ENCODE results near the gene TLR10. TPM values are rescaled to one million over a fixed set of nuclear protein-coding genes. Genes with fewer than 3 reads are reported as not detected.

The TLR10 gene
- polyA plus RNA-seq, 1 donor from 2014 or later = 0.14 TPM

DNA sequence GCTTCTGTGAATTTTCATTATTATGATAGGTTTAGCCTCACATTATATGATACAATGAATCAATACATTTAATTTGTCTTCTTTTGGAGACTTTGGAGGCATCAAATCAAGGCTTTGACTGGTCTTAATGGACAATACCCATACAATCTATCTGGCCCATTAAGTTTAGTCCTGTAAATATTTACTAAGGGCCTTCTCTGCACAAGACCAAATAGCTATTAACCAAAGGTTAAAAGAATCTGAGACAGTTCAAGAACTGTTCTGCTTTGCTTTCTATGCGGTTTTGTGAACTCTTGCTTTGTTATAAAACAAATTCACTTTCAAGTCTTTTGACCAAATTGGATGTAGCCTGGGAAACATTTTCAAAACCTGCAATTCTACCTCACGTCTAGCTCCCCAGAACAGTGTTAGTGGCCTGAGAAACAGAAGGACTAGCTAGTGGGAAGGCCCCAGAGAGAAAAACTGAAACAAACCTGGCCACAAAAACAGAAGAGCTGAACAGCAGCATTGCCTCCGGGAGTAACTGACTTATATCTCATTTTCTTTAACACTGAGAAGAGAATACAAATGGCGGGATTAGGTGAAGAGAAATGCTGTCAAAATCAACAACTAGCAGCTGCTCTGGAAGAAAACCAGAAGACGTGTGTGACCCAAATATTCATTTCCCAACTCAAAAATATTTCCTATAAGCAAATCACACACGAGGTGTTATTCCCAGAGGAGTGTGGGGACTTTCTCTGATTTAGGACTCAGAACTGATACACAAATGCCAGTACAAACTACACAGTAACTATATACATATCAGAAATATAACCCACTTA is 21.3 kb upstream of the TLR10 start:
- H3K4me2 ChIP-seq (ENCODE audit: low read length) = no peak overlapping the region
- H2AFZ ChIP-seq (ENCODE audit: low read depth, low read length) = no peak overlapping the region
- H3K27ac ChIP-seq (ENCODE audit: low read length) = no peak overlapping the region
- no peaks in the 10 kb centered on the region for H3F3A ChIP-seq (ENCODE audit: insufficient read depth, low read length, poor library complexity, severe bottlenecking)
- no peaks in the 10 kb centered on the region for H3K9me3 ChIP-seq (ENCODE audit: low read length)
- no peaks in the 10 kb centered on the region for H3K79me2 ChIP-seq (replicated peaks; ENCODE audit: insufficient read depth, low read length)
- TF ChIP-seq EP300 (conservative IDR thresholded peaks at IDR 0.05; ENCODE audit: poor library complexity, severe bottlenecking) (no peak), TAF1 (IDR thresholded peaks at IDR 0.05; ENCODE audit: low read depth) (no peak)
- H3K9me2 ChIP-seq (ENCODE audit: insufficient read depth, low read length) = no peaks in the 10 kb centered on the region
- no peaks in the 10 kb centered on the region for H4K20me1 ChIP-seq (ENCODE audit: insufficient read depth)
- H3K9ac ChIP-seq (ENCODE audit: low read length) = no peak overlapping the region
- H3K4me3 ChIP-seq (ENCODE audit: low read length) = no peak overlapping the region
- no peaks in the 10 kb centered on the region for H3K27me3 ChIP-seq (ENCODE audit: insufficient read depth, low read depth, low read length)
- no peaks in the 10 kb centered on the region for H3K36me3 ChIP-seq (ENCODE audit: insufficient read depth, low read length)

DNA sequence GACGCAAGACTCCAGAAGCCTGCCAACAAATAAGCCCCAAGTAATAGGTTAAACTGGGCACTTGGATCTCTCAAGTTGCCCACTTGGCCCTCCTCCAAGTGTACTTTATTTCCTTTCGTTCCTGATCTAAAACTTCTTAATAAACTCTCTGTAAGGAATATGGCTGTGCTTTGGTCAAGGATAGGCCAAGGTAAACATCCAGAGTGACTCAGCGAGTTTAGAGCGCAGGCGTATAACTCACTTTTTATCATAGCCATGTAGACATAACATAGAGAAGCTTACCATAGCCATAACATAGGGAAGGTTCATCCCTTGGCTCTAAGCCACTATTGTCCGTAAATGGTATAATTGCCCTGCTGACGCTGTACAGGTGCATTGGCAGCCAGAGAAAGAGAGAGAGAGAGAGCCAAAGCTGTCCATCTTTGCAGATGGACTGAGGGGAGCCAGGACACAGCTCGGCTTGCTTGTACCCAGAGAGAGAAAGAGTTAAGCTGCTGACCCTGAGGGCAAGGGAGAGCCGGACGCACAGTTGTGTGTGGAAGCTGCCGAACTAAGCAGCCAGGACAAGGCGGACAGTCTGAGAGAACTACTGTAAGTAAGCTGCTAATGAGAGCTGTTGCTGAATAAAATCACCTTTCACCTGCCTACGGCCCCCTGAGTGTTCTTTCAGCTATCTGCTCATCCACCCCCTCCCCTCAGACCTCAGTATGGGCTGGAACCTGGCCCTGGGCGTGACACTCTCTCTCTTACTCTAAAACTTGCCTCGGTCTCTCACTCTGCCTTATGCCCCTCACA is 20.0 kb upstream of the TLR10 start:
- H3K9me3 ChIP-seq (ENCODE audit: low read length) = no peaks in the 10 kb centered on the region
- H4K20me1 ChIP-seq (ENCODE audit: insufficient read depth) = no peaks in the 10 kb centered on the region
- no peak overlapping the region for H2AFZ ChIP-seq (ENCODE audit: low read depth, low read length)
- no peaks in the 10 kb centered on the region for H3K79me2 ChIP-seq (replicated peaks; ENCODE audit: insufficient read depth, low read length)
- H3K36me3 ChIP-seq (ENCODE audit: insufficient read depth, low read length) = no peaks in the 10 kb centered on the region
- H3K9ac ChIP-seq (ENCODE audit: low read length) = no peak overlapping the region
- no peaks in the 10 kb centered on the region for H3K9me2 ChIP-seq (ENCODE audit: insufficient read depth, low read length)
- no peaks in the 10 kb centered on the region for H3K27me3 ChIP-seq (ENCODE audit: insufficient read depth, low read depth, low read length)
- H3K4me3 ChIP-seq (ENCODE audit: low read length) = no peak overlapping the region
- no peak overlapping the region for H3K27ac ChIP-seq (ENCODE audit: low read length)
- no peak overlapping the region for H3K4me2 ChIP-seq (ENCODE audit: low read length)
- no peaks in the 10 kb centered on the region for H3F3A ChIP-seq (ENCODE audit: insufficient read depth, low read length, poor library complexity, severe bottlenecking)
- TF ChIP-seq RAD21 (conservative IDR thresholded peaks at IDR 0.05) (no peak), MXI1 (conservative IDR thresholded peaks at IDR 0.05; ENCODE audit: poor library complexity, severe bottlenecking) (no peak)

DNA sequence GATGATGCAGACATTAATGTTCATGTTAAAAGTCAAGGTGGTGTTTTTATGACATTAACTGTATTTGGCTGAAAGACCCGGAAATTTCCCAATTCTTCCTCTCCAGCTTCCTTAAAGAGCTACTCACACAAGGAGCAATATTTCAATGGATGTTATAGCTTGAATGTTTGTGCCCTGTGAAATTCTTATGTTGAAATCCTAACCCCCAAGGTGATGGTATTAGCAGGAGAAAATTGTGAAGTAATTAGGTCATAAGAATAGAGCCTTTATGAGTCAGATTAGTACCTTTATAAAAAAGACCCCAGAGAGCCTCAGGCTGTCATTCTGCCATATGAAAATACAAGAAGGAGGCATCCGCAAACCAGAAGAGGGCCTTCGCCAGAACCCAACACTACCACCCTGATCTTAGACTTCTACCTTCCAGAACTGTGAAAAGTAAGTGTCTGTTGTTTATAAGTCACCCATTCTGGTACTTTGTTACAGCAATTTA is 18.2 kb upstream of the TLR10 start:
- Histone ChIP-seq H3K9me3 (ENCODE audit: low read length) (no peaks in the 10 kb centered on the region), H4K20me1 (ENCODE audit: insufficient read depth) (no peaks in the 10 kb centered on the region), H3K9ac (ENCODE audit: low read length) (no peak overlapping the region), H3K4me2 (ENCODE audit: low read length) (no peak overlapping the region), H3K4me3 (ENCODE audit: low read length) (no peak overlapping the region), H3K27ac (ENCODE audit: low read length) (no peak overlapping the region), H3K36me3 (ENCODE audit: insufficient read depth, low read length) (no peaks in the 10 kb centered on the region), H3K79me2 (replicated peaks; ENCODE audit: insufficient read depth, low read length) (no peaks in the 10 kb centered on the region), H3K27me3 (ENCODE audit: insufficient read depth, low read depth, low read length) (no peaks in the 10 kb centered on the region), H3F3A (ENCODE audit: insufficient read depth, low read length, poor library complexity, severe bottlenecking) (no peaks in the 10 kb centered on the region), H2AFZ (ENCODE audit: low read depth, low read length) (no peak overlapping the region), H3K9me2 (ENCODE audit: insufficient read depth, low read length) (no peaks in the 10 kb centered on the region)
- TF ChIP-seq, protein P1, sequence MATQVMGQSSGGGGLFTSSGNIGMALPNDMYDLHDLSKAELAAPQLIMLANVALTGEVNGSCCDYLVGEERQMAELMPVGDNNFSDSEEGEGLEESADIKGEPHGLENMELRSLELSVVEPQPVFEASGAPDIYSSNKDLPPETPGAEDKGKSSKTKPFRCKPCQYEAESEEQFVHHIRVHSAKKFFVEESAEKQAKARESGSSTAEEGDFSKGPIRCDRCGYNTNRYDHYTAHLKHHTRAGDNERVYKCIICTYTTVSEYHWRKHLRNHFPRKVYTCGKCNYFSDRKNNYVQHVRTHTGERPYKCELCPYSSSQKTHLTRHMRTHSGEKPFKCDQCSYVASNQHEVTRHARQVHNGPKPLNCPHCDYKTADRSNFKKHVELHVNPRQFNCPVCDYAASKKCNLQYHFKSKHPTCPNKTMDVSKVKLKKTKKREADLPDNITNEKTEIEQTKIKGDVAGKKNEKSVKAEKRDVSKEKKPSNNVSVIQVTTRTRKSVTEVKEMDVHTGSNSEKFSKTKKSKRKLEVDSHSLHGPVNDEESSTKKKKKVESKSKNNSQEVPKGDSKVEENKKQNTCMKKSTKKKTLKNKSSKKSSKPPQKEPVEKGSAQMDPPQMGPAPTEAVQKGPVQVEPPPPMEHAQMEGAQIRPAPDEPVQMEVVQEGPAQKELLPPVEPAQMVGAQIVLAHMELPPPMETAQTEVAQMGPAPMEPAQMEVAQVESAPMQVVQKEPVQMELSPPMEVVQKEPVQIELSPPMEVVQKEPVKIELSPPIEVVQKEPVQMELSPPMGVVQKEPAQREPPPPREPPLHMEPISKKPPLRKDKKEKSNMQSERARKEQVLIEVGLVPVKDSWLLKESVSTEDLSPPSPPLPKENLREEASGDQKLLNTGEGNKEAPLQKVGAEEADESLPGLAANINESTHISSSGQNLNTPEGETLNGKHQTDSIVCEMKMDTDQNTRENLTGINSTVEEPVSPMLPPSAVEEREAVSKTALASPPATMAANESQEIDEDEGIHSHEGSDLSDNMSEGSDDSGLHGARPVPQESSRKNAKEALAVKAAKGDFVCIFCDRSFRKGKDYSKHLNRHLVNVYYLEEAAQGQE (IDR thresholded peaks at IDR 0.05; ENCODE audit: borderline replicate concordance) = no peak
- TF ChIP-seq RAD21 (conservative IDR thresholded peaks at IDR 0.05) (no peak), POLR2AphosphoS5 (IDR thresholded peaks at IDR 0.05) (no peak), SMC3 (conservative IDR thresholded peaks at IDR 0.05; ENCODE audit: poor library complexity) (no peak), MXI1 (conservative IDR thresholded peaks at IDR 0.05; ENCODE audit: poor library complexity, severe bottlenecking) (no peak)

All from neural cell (in vitro differentiated cells).